ENCODE data around the gene CCDC142. TPM values are rescaled to one million over a fixed set of nuclear protein-coding genes. Genes with fewer than 3 reads are reported as not detected.

The CCDC142 gene
- total and polyA plus RNA-seq, 4 donors = 5.5 to 25.5 (median 13.0) TPM

DNA sequence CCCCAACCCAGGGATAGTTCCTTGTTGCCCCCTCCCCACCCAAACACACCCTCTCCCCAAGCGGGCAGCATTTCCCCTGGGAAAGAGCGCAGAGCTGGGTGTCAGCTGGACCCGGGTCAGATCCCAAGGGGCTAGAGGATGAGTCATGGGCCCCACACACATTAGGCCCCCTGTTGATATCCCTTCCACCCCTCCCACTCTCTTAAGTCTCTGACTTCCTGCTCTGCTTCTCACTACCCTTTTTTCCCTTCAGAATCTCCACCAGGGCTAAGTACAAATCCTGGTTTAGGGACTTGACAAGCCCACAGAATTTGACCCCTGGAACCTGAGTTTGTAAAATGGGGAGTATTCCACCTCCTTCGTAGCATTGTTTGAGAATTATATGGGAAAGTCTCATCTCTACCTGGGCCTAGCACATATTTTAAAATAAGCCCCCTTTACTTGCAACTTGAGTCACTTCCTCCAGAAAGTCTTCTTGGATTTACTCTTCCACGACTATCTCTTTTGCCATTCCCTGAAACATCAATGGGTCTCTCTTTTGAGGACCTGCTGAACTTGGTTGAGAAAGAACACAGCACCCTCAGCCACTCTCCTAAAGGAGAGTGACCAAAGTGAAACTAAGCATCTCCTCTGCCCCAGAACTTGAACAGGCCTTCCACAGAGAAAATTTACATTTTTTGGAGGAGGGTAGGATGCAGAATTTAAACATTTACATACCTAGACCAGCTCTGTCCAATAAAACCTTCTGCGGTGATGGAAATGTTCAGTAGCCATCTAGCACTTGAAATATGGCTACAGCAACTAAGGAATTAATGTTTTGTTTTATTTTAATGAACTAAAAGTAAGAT, 45.7 kb downstream of the CCDC142 start:
- DNase-seq (no peak), ATAC-seq (ENCODE audit: insufficient read depth, low FRiP score) (no peak)
- TF ChIP-seq, protein P1, sequence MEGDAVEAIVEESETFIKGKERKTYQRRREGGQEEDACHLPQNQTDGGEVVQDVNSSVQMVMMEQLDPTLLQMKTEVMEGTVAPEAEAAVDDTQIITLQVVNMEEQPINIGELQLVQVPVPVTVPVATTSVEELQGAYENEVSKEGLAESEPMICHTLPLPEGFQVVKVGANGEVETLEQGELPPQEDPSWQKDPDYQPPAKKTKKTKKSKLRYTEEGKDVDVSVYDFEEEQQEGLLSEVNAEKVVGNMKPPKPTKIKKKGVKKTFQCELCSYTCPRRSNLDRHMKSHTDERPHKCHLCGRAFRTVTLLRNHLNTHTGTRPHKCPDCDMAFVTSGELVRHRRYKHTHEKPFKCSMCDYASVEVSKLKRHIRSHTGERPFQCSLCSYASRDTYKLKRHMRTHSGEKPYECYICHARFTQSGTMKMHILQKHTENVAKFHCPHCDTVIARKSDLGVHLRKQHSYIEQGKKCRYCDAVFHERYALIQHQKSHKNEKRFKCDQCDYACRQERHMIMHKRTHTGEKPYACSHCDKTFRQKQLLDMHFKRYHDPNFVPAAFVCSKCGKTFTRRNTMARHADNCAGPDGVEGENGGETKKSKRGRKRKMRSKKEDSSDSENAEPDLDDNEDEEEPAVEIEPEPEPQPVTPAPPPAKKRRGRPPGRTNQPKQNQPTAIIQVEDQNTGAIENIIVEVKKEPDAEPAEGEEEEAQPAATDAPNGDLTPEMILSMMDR (IDR thresholded peaks at IDR 0.05; ENCODE audit: control extremely low read depth, extremely low read depth) = no peak
- Histone ChIP-seq H3K9me3 (ENCODE audit: control insufficient read depth in 4 of 4, insufficient read depth in 3 of 4, low read length in 3 of 4) (no peaks in the 10 kb centered on the region), H3K27me3 (ENCODE audit: control insufficient read depth in 3 of 3, insufficient read depth in 3 of 3, low read length in 2 of 3) (no peaks in the 10 kb centered on the region), H3K9ac (ENCODE audit: insufficient read depth in 1 of 2, low read length in 2 of 2) (no peak overlapping the region), H3K4me1 (ENCODE audit: control insufficient read depth in 5 of 5, insufficient read depth in 5 of 5, low read length in 5 of 5) (peaks cover 0 to 50% (median 18%) of the 10 kb centered on the region in 5 donors), H3K4me3 (no peak overlapping the region), H3K27ac (ENCODE audit: low read depth in 1 of 2, low read length in 1 of 2) (no peak overlapping the region), H3K36me3 (ENCODE audit: control insufficient read depth in 4 of 4, insufficient read depth in 4 of 4, low read length in 4 of 4) (peaks cover 0 to 8% (median 4%) of the 10 kb centered on the region in 4 donors)
- 75 to 79% methylated on average over 6 of the region's 6 CpGs for WGBS, 2 donors

DNA sequence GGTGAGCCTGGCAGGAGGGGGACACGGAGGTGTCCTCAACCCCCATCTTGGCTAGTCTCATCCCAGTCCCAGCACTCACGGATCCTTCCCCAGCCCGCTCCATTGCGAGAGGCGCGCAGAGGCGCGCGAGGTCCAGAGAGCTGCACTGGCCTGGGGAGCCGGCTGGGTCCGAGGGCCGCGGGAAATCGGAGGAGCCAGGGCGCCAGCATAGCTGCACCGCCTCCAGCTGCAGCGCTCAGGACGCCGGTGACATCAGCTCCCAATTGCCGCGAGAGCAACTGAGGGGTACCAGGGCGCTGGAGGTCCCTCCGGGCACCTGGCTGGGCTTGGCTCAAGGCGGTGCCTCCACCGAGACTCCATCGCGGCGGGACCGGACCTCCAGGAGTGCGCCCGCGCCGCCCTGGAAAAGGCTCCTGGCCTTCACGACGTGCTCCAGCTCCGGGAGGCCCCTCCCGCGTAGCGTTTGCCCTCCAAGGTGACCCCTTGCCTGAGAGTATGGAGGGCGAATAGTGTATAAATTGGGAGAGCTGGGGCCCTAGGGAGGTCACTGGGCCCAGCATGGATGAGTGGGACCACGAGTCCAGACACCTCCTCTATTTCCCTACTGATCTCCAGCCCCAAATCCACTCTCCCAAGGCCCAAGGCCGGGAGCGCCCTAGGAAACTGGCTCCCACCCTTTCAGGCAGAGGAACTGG, 46.5 kb downstream of the CCDC142 start:
- no peak for DNase-seq
- H3K27ac ChIP-seq (ENCODE audit: low read depth in 1 of 2, low read length in 1 of 2) = no peak overlapping the region

DNA sequence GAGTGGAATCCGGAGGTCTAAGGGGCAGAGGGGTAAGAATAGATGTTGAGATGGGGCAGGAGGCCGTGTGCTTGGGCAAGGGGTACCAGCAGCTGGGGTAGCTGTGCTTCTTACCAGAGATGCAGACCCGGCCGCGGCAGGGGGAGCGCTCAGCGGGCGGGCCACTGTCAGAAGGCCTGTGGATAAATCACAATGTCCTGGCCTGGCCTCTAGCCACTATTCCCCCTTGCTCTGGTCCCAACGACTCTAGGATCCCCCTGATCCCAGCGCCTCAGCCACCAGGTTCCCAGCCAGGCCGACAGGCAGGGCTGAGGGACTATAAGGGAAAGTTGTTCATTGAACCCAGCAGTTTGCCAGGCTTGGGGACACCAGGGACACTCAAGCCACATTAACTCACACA, 52.3 kb downstream of the CCDC142 start:
- Histone ChIP-seq H3K27ac (ENCODE audit: low read depth in 1 of 2, low read length in 1 of 2) (no peak overlapping the region), H3K27me3 (ENCODE audit: control insufficient read depth in 3 of 3, insufficient read depth in 3 of 3, low read length in 2 of 3) (no peaks in the 10 kb centered on the region), H3K36me3 (ENCODE audit: control insufficient read depth in 4 of 4, insufficient read depth in 4 of 4, low read length in 4 of 4) (peaks cover 20 to 48% (median 36%) of the 10 kb centered on the region in 4 donors), H3K9ac (ENCODE audit: insufficient read depth in 1 of 2, low read length in 2 of 2) (no peak overlapping the region), H3K4me1 (ENCODE audit: control insufficient read depth in 5 of 5, insufficient read depth in 5 of 5, low read length in 5 of 5) (no peaks in the 10 kb centered on the region), H3K4me3 (no peak overlapping the region), H3K9me3 (ENCODE audit: control insufficient read depth in 4 of 4, insufficient read depth in 3 of 4, low read length in 3 of 4) (no peaks in the 10 kb centered on the region)
- ATAC-seq (ENCODE audit: insufficient read depth, low FRiP score) (no peak), DNase-seq (no peak)
- 87 to 90% methylated on average over 11 of the region's 11 CpGs for WGBS, 2 donors
- TF ChIP-seq, protein P1 (IDR thresholded peaks at IDR 0.05; ENCODE audit: control extremely low read depth, extremely low read depth) = no peak

More for the DNA sequence above, 46.5 kb downstream of the CCDC142 start:
- Histone ChIP-seq H3K9ac (ENCODE audit: insufficient read depth in 1 of 2, low read length in 2 of 2) (no peak overlapping the region), H3K4me1 (ENCODE audit: control insufficient read depth in 5 of 5, insufficient read depth in 5 of 5, low read length in 5 of 5) (peaks cover 0 to 46% (median 18%) of the 10 kb centered on the region in 5 donors), H3K27me3 (ENCODE audit: control insufficient read depth in 3 of 3, insufficient read depth in 3 of 3, low read length in 2 of 3) (no peaks in the 10 kb centered on the region), H3K9me3 (ENCODE audit: control insufficient read depth in 4 of 4, insufficient read depth in 3 of 4, low read length in 3 of 4) (no peaks in the 10 kb centered on the region), H3K4me3 (no peak overlapping the region), H3K36me3 (ENCODE audit: control insufficient read depth in 4 of 4, insufficient read depth in 4 of 4, low read length in 4 of 4) (peaks cover 6 to 16% (median 10%) of the 10 kb centered on the region in 4 donors)
- no peak for ATAC-seq (ENCODE audit: insufficient read depth, low FRiP score)
- TF ChIP-seq, protein P1 (IDR thresholded peaks at IDR 0.05; ENCODE audit: control extremely low read depth, extremely low read depth) = no peak
- 85 to 91% methylated on average over 43 of the region's 43 CpGs for WGBS, 2 donors

Data from lung (tissue), 12 donors.